HS-5 (cell line): Measurements from ENCODE around the gene AP4M1.
"Not testable (repeated sequence)": the region's sequence is repeated elsewhere in the genome, so short reads cannot be mapped to it uniquely, and the experiment has no call there.

Experiments
- DNase-seq: peaks from one replicate; pipeline ENCODE4 v3.0.0-alpha.2; 2012; ENCODE audit warnings: low read depth

The AP4M1 gene

DNA sequence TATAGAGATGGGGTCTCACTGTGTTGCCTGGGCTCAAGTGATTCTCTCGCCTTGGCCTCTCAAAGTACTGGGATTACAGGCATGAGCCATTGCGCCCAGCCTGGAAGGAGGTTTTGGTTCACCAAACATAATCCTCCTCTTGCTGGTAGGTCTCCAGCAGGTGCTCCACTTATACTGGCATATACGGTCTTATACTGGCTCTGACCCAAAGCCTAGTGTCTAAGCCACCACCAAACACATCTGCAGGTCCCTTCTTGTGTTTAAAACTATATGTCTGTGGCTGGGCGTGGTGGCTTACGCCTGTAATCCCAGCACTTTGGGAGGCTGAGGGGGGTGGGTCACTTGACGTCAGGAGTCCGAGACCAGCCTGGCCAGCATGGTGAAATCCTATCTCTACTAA lies 30.7 kb downstream of the AP4M1 start:
- no peak for DNase-seq

GRCh38 chr7:100132697-100133151 lies 31.3 kb downstream of the AP4M1 start:
- no peak for DNase-seq

- no peak for DNase-seq
These were observed 36.7 kb downstream of the AP4M1 start for GRCh38 chr7:100137851-100138760.

DNA sequence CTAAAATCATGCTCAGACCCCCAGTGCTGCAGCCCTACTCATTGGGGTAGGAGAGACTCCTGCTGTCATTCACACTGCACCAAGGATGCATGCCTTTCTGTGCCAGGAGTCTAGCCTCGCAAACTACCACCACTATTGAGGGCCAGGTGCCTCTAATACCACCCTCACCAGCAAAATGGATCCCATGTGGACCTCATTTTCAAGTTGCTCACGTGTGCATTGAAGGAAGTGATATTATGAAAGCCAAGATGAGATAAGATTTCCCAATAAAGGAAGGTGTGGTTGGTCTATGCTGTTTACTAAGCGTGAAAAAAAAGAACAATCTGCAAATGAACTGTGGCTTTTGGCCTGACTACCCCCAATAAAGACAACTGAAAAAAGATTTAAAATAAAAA lies 40.1 kb downstream of the AP4M1 start:
- DNase-seq, result no peak

- DNase-seq, result no peak
These were observed 41.0 kb downstream of the AP4M1 start for GRCh38 chr7:100142461-100142860.

- not testable (repeated sequence) for DNase-seq
These were observed 44.9 kb downstream of the AP4M1 start for GRCh38 chr7:100146350-100146749.

- no peak for DNase-seq
These were observed 45.8 kb downstream of the AP4M1 start for GRCh38 chr7:100147278-100147677.

DNA sequence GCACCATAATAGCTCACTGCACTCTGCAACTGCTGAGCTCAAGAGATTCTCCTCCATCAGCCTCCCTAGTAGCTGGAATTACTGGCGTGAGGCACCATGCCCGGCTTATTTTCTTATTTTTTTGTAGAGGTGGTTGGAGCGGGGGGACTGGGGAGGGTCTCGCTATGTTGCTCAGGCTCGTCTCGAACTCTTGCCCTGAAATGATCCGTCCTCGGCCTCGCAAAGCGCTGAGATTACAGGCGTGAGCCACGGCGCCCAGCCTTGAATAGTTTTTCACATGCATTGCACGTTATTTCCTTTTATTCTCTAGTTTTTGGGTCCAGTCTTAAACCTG lies 46.7 kb downstream of the AP4M1 start:
- no peak for DNase-seq

DNA sequence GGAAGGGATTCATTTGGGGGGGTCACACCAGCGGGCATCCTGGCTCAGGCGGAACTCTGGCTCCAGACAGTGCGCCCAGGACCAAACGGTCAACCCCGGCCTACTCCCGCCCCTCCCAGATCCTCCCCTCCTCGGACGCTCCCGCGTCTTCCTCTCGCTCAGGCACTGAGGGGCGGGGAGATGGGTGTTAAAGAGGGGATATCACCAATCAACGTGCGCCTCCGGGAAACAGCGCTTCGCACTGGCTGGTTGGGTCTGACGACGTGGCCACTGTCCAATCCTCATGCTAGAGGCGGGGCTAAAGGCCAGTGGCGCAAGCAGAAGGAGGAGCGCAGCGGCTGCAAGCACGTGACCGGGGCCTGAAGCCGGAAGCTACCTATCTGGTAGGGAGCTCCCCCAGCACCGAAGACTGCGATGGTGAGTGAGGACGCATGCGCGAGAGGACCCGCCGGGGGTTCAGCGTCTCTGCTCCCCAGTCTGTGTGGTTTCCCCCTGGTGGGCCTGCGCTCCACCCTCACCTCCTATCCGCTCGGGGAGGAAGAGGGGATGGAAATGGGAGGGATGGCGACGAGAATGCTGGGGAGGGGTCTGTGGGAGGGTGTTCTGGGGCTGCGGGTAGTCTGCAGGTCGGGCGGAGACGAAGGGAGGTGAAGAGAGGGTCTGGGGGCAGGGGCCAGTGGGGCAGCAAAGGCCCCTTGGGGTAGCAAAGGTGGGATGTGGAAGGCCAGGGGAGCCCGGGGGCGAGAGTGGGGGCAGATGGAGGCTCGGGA lies 47.3 kb downstream of the AP4M1 start, which contains the start of gene LAMTOR4:
Gene LAMTOR4, plus strand, starts transcription at position 360 of the 770 bp plus-strand sequence. Its CDS starts 55 bp downstream, at position 415.
- peak; percentile 93 for DNase-seq

GRCh38 chr7:100152404-100152803 lies 51.0 kb downstream of the AP4M1 start:
- DNase-seq, result no peak

DNA sequence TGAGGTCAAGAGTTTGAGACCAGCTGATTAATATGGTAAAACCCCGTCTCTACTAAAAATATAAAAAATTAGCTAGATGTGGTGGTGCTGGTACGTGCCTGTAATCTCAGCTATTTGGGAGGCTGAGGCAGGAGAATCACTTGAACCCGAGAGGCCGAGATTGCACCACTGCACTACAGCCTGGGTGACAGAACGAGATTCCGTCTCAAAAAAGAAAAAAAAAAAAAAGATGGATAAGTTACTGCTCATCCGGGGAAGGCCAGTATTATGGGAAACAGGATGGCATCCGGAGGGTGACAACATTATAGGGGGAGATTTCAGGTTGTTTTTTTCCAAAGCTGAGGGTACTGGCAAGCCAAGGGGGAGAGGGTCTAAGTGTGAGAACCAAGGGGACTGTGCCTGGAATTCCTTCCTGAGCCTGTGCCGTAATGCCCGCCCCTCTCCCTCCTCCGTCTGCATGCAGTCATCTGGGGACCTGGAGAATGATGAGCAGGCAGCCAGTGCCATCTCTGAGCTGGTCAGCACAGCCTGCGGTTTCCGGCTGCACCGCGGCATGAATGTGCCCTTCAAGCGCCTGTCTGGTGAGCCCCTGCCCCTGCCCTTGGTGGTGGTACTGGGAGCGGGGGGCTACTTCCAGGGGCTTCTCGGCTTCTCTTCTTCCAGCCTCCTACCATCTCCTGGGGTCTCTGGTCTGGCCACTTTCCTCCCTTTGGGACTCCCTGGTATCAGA lies 51.7 kb downstream of the AP4M1 start:
- no peak for DNase-seq

GRCh38 chr7:100153708-100154535 lies 52.5 kb downstream of the AP4M1 start:
- DNase-seq, result no peak

- no peak for DNase-seq
These were observed 53.4 kb downstream of the AP4M1 start for GRCh38 chr7:100154651-100155491.

DNA sequence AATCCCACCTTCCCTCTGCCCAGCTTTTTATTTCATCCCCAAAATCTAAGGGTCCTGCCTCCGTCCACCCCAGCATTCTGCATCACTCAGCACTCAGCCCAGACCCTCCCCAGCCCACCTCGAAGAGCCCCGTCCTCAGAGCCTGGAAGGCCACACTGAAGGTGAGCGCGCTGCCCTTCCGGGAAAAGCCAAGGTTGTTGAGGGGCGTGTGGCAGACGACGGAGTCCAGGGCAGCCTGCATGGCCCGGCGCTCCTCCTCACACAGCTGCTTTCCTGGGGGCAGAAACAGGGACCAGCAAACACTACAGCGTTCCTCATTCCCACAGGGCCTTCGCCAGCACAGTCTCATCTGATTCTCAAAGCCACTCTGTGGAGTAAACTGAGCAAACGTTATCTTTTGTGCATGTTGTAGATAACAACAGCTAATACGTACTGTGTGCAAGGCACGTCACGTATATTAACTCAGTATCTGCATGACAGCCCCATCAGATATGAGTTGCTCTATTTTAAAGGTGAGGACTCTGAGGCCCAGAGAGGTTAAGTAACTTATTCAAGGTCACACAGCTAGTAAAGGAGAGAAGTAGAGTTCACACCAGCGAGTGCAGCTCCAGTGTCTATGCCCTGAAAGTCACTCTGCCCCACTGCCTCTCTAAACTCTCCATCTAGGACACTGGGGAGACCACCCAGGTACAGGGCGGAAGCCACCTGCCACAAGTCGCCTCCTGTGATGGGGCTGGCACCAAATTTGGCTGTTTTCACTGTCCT lies 54.3 kb downstream of the AP4M1 start:
- no peak for DNase-seq

- DNase-seq, result no peak
These were observed 55.1 kb downstream of the AP4M1 start for GRCh38 chr7:100156331-100157068.

DNA sequence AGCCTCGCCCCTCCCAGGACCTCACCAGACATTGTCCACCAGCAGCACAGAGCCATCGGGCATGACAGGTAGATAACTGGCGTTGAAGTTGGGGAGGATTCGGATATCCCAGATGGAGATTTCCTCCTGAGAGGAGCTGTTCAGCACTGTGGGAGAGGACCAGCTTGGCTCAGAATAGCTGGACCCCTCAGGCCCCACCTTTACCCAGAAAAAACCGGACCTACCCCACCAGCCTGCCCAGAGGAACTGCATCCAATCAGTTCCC lies 55.6 kb downstream of the AP4M1 start:
- no peak for DNase-seq

- peak; percentile 33 for DNase-seq
These were observed 56.1 kb downstream of the AP4M1 start for GRCh38 chr7:100157334-100158228.
